OCI-LY1 (cell line): ENCODE results near the gene TNIP2.

Experiments
- H2AFZ ChIP-seq: fragments of 200-600 bp; sonication (generic), shearing (Covaris generic); 2 replicates; pipeline ENCODE4 v1.6.0; 2014; ENCODE audit warnings: antibody characterized with exemption, mild to moderate bottlenecking, low read length
- H3F3A ChIP-seq: fragments of 200-600 bp; sonication (generic), shearing (Covaris generic); 2 replicates; pipeline ENCODE4 v1.6.0; 2014; ENCODE audit warnings: mild to moderate bottlenecking, antibody characterized with exemption, low read length, moderate library complexity; ENCODE audit not compliant: insufficient read depth
- H3K27ac ChIP-seq: fragments of 200-600 bp; sonication (generic); 2 replicates; pipeline ENCODE4 v1.5.1; 2014; ENCODE audit warnings: low read length, mixed run types, mild to moderate bottlenecking, low read depth; ENCODE audit not compliant: poor library complexity, severe bottlenecking
- H3K27me3 ChIP-seq: fragments of 200-600 bp; sonication (generic); 2 replicates; pipeline ENCODE4 v1.6.0; 2014; ENCODE audit warnings: antibody characterized with exemption, mild to moderate bottlenecking, low read length, moderate library complexity; ENCODE audit not compliant: insufficient read depth
- H3K36me3 ChIP-seq: fragments of 200-600 bp; sonication (generic); 2 replicates; pipeline ENCODE4 v1.6.1; 2014; ENCODE audit warnings: mild to moderate bottlenecking, antibody characterized with exemption, low read length, moderate library complexity, mixed read lengths; ENCODE audit not compliant: insufficient read depth
- H3K4me1 ChIP-seq: fragments of 200-600 bp; sonication (generic); 2 replicates; pipeline ENCODE4 v1.5.1; 2014; ENCODE audit warnings: mild to moderate bottlenecking, low read length, moderate library complexity; ENCODE audit not compliant: insufficient read depth, severe bottlenecking
- H3K4me2 ChIP-seq: fragments of 200-600 bp; sonication (generic), shearing (Covaris generic); 2 replicates; pipeline ENCODE4 v1.6.1; 2014; ENCODE audit warnings: low read length
- H3K4me3 ChIP-seq: fragments of 200-600 bp; sonication (generic); 2 replicates; pipeline ENCODE4 v1.5.1; 2014; ENCODE audit warnings: low read length, low read depth, mild to moderate bottlenecking, mixed read lengths; ENCODE audit not compliant: poor library complexity, severe bottlenecking
- H3K79me2 ChIP-seq: fragments of 200-600 bp; shearing (Covaris generic); 2 replicates; pipeline ENCODE4 v1.6.1; 2016; ENCODE audit warnings: mixed run types, low read length, mixed read lengths; ENCODE audit not compliant: insufficient read depth
- H3K9ac ChIP-seq: fragments of 200-600 bp; sonication (generic), shearing (Covaris generic); 2 replicates; pipeline ENCODE4 v1.6.1; 2014; ENCODE audit warnings: mild to moderate bottlenecking, low read length, mixed read lengths
- H3K9me2 ChIP-seq: fragments of 200-600 bp; sonication (generic), shearing (Covaris generic); 2 replicates; pipeline ENCODE4 v1.6.1; 2014; ENCODE audit warnings: low read depth, mild to moderate bottlenecking, low read length, mixed read lengths
- H3K9me3 ChIP-seq: fragments of 200-600 bp; shearing (Covaris generic); 2 replicates; pipeline ENCODE4 v1.6.1; 2014; ENCODE audit warnings: low read length, mixed read lengths
- H4K20me1 ChIP-seq: fragments of 200-600 bp; sonication (generic), shearing (Covaris generic); 2 replicates; pipeline ENCODE4 v1.6.0; 2016; ENCODE audit warnings: mild to moderate bottlenecking, low read length; ENCODE audit not compliant: insufficient read depth
- EZH2 ChIP-seq: fragments of 200-600 bp; sonication (generic), shearing (Covaris generic); IDR thresholded peaks from 2 replicates; pipeline ENCODE4 v1.8.0; 2017; ENCODE audit warnings: borderline replicate concordance, mixed run types, mild to moderate bottlenecking, antibody characterized with exemption, low read length, moderate library complexity, mixed read lengths
- TF ChIP-seq, protein P1 (sequence below): fragments of 200-600 bp; sonication (generic), shearing (Covaris generic); IDR thresholded peaks from 2 replicates; pipeline ENCODE4 v1.5.1; 2017; ENCODE audit warnings: mild to moderate bottlenecking, antibody characterized with exemption, low read length, moderate library complexity, mixed read lengths

TNIP2 gene

DNA sequence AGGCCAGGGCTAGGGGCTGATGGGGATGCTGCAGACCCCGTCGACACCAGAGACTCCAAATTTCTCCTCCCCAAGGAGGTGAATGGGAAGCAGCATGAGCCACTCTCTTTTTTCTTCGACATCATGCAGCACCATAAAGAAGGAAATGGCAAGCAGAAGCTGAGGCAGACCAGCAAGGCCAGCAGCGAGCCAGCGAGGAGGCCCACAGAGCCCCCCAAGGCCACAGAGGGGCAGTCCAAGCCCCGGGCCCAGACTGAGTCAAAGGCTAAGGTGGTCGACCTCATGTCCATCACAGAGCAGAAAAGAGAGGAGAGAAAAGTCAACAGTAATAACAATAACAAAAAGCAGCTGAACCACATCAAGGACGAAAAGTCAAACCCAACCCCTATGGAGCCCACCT is 56.1 kb downstream of the TNIP2 start:
- Histone ChIP-seq H3K27ac (no peak overlapping the region), H3K9me3 (no peaks in the 10 kb centered on the region), H3K79me2 (no peaks in the 10 kb centered on the region), H3K27me3 (no peaks in the 10 kb centered on the region), H3K4me1 (peaks cover 42% of the 10 kb centered on the region), H2AFZ (no peak overlapping the region), H4K20me1 (no peaks in the 10 kb centered on the region), H3F3A (no peaks in the 10 kb centered on the region), H3K36me3 (peaks cover 43% of the 10 kb centered on the region), H3K9me2 (no peaks in the 10 kb centered on the region), H3K9ac (no peak overlapping the region), H3K4me3 (no peak overlapping the region), H3K4me2 (no peak overlapping the region)
- TF ChIP-seq, protein P1, sequence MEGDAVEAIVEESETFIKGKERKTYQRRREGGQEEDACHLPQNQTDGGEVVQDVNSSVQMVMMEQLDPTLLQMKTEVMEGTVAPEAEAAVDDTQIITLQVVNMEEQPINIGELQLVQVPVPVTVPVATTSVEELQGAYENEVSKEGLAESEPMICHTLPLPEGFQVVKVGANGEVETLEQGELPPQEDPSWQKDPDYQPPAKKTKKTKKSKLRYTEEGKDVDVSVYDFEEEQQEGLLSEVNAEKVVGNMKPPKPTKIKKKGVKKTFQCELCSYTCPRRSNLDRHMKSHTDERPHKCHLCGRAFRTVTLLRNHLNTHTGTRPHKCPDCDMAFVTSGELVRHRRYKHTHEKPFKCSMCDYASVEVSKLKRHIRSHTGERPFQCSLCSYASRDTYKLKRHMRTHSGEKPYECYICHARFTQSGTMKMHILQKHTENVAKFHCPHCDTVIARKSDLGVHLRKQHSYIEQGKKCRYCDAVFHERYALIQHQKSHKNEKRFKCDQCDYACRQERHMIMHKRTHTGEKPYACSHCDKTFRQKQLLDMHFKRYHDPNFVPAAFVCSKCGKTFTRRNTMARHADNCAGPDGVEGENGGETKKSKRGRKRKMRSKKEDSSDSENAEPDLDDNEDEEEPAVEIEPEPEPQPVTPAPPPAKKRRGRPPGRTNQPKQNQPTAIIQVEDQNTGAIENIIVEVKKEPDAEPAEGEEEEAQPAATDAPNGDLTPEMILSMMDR = no peak
- no peak for TF ChIP-seq EZH2

DNA sequence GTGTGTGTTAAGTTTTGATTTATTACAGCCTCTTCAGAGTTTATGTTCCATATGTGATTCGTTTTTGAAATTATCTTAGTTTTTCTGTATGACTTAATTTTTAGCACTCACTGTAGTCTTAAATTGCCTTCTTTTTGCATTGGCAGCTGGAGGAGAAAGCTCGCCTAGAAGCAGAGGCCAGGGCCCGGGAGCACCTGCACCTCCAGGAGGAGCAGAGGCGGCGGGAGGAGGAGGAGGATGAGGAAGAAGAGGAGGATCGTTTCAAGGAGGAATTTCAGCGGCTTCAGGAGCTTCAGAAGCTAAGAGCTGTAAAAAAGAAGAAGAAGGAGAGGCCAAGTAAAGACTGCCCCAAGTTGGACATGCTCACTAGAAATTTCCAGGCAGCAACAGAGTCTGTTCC is 56.6 kb downstream of the TNIP2 start:
- H3F3A ChIP-seq = no peaks in the 10 kb centered on the region
- no peaks in the 10 kb centered on the region for H3K27me3 ChIP-seq
- no peak overlapping the region for H2AFZ ChIP-seq
- H3K9ac ChIP-seq = no peak overlapping the region
- no peaks in the 10 kb centered on the region for H3K9me3 ChIP-seq
- H3K4me2 ChIP-seq = no peak overlapping the region
- no peak overlapping the region for H3K27ac ChIP-seq
- no peaks in the 10 kb centered on the region for H3K9me2 ChIP-seq
- no peaks in the 10 kb centered on the region for H3K79me2 ChIP-seq
- H3K36me3 ChIP-seq = peaks cover 48% of the 10 kb centered on the region
- no peaks in the 10 kb centered on the region for H4K20me1 ChIP-seq
- TF ChIP-seq, protein P1 = no peak
- TF ChIP-seq EZH2 = no peak
- H3K4me1 ChIP-seq = peaks cover 47% of the 10 kb centered on the region
- H3K4me3 ChIP-seq = no peak overlapping the region

DNA sequence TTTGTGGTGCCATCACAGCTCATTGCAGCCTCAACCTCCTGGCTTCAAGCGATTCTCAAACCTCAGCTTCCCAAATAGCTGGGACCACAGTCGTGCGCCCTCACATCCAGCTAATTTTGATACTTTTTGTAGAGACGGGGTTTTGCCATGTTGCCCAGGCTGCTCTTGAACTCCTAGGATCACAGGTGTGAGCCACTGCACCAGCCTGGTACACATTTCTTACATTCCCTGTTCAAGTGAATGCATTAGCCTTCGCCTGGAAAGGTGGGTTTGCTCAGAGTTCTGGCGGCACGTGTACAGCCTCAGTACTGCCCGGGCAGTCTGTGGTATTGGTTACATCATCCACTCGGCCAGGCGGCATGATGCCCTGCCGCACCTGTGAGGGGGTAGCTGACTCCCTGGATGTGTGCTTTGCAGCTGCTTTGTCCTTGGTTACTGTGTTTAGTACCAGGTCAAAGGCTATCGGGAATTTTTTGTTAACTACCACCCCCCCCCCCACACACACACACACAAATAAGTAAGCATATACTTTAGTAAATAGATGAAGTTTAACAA is 57.1 kb downstream of the TNIP2 start:
- peaks cover 51% of the 10 kb centered on the region for H3K4me1 ChIP-seq
- H2AFZ ChIP-seq = no peak overlapping the region
- peak overlapping the region; percentile 99 for H3K27ac ChIP-seq
- peaks cover 50% of the 10 kb centered on the region for H3K36me3 ChIP-seq
- no peak overlapping the region for H3K4me2 ChIP-seq
- H3K27me3 ChIP-seq = no peaks in the 10 kb centered on the region
- H3K79me2 ChIP-seq = no peaks in the 10 kb centered on the region
- no peaks in the 10 kb centered on the region for H3F3A ChIP-seq
- H3K9me3 ChIP-seq = no peaks in the 10 kb centered on the region
- H3K9ac ChIP-seq = no peak overlapping the region
- H3K9me2 ChIP-seq = no peaks in the 10 kb centered on the region
- H4K20me1 ChIP-seq = no peaks in the 10 kb centered on the region
- no peak overlapping the region for H3K4me3 ChIP-seq
- no peak for TF ChIP-seq EZH2
- TF ChIP-seq, protein P1 = no peak
